Lower lobe of right lung (tissue), 2 donors: ENCODE results near the gene CBFA2T3. TPM values are rescaled to one million over a fixed set of nuclear protein-coding genes. Genes with fewer than 3 reads are reported as not detected.

Experiments
- ATAC-seq, 2 donors: fragments of 200-7000 bp; cut with Tn5 transposase; one replicate each; pipeline ENCODE4 v1.9.1; 2020 to 2022; ENCODE audit warnings: mild to moderate bottlenecking in 2 of 2, moderate library complexity in 2 of 2
- DNase-seq: peaks from one replicate; pipeline ENCODE4 v3.0.0-alpha.2; 2020
- H3K27ac ChIP-seq: fragments of 200-600 bp; one replicate; pipeline ENCODE4 v1.8.0; 2022
- H3K27me3 ChIP-seq: fragments of 200-600 bp; one replicate; pipeline ENCODE4 v1.8.0; 2022; ENCODE audit warnings: low read depth
- H3K36me3 ChIP-seq: fragments of 200-600 bp; one replicate; pipeline ENCODE4 v1.8.0; 2022; ENCODE audit warnings: mild to moderate bottlenecking
- H3K4me1 ChIP-seq: fragments of 200-600 bp; one replicate; pipeline ENCODE4 v1.8.0; 2022
- H3K4me3 ChIP-seq: fragments of 200-600 bp; one replicate; pipeline ENCODE4 v1.8.0; 2022; ENCODE audit warnings: mild to moderate bottlenecking
- H3K9me3 ChIP-seq: fragments of 200-600 bp; one replicate; pipeline ENCODE4 v1.8.0; 2022
- intact Hi-C: fragments of 100-400 bp; cut with DNase I; formaldehyde crosslinking; loops from one replicate; pipeline ENCODE4 v1.11.0; 2022
- long read RNA-seq: library from polyadenylated mRNA; unstranded; transcript quantifications from one replicate; pipeline ENCODE4 v2.0.0, GENCODE V29; 2021
- total RNA-seq: library from RNA; stranded (reverse); fragmentation: NEBNext Ultra II Directional; extraction: Animal tissue kit (Norgen Biotek cat#: 25700); gene quantifications from one replicate; pipeline ENCODE4 v1.2.1, GENCODE V29; 2021
- TF ChIP-seq, protein P1 (sequence below): fragments of 200-600 bp; IDR thresholded peaks from one replicate; pipeline ENCODE4 v1.8.0; 2022; ENCODE audit warnings: antibody characterized with exemption, mild to moderate bottlenecking
- donor health status: DM: no; HTN: yes; CAD: no; lungs with severe emphysema.

Gene CBFA2T3
- 14.3 TPM for total RNA-seq
- long read RNA-seq, partial matches to known transcripts: 23 of 27 reads
- long read RNA-seq, other reads (novel, unspliced or antisense): 4 of 27 reads

DNA sequence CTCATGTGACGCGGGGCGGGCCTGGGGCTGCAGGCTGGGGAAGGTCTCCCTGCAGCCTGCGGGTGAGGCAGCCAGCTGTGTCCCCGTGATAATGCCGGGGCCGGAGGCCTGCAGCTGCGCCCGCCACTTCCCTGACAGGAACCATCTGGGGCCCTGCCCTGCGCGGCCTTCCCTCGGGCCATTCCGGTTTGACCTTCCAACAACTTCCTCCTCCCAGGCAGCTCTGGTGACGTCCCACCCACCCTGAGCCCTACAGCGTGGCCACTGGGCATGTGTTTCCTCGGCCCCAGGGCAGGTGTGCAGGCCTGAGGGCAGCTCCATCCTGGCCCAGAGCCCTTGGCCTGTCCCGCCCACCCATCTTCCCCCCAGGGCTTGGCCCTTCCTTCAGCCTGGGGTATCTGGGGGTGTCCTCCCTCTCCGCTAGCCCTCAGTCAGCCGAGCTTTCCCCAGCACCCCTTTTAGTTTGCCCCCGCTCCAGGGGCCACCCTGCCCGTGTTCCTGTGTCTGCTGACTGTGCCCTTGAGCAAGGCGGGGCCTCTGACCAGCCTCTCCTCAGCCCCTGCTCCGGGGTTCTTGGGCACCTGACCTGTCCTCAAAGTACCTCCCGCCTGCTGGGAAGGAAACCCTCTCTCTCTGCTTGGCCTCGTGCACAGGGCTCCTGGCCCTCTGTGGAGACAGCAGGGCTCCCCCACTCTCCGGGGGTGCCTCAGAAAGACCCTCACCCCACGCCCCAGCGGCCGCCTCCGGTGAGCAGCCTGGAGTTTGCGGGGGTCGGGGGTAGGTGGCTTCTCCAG is at the start of gene CBFA2T3:
Gene CBFA2T3 (minus strand): TSS at position 190 of the 794 bp plus-strand sequence. CDS start 400 bp downstream, outside the sequence.
- Histone ChIP-seq H3K9me3 (no peaks in the 10 kb centered on the region), H3K36me3 (no peaks in the 10 kb centered on the region), H3K4me1 (peaks cover 33% of the 10 kb centered on the region), H3K27ac (peak within 1 kb of the TSS; percentile 56), H3K27me3 (peaks cover 26% of the 10 kb centered on the region), H3K4me3 (peak within 1 kb of the TSS; percentile 45)
- intact Hi-C loops: no loop called here
- DNase-seq (peak; percentile 87), ATAC-seq (peak; percentile 76 to 83)
- TF ChIP-seq, protein P1, sequence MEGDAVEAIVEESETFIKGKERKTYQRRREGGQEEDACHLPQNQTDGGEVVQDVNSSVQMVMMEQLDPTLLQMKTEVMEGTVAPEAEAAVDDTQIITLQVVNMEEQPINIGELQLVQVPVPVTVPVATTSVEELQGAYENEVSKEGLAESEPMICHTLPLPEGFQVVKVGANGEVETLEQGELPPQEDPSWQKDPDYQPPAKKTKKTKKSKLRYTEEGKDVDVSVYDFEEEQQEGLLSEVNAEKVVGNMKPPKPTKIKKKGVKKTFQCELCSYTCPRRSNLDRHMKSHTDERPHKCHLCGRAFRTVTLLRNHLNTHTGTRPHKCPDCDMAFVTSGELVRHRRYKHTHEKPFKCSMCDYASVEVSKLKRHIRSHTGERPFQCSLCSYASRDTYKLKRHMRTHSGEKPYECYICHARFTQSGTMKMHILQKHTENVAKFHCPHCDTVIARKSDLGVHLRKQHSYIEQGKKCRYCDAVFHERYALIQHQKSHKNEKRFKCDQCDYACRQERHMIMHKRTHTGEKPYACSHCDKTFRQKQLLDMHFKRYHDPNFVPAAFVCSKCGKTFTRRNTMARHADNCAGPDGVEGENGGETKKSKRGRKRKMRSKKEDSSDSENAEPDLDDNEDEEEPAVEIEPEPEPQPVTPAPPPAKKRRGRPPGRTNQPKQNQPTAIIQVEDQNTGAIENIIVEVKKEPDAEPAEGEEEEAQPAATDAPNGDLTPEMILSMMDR: no peak

DNA sequence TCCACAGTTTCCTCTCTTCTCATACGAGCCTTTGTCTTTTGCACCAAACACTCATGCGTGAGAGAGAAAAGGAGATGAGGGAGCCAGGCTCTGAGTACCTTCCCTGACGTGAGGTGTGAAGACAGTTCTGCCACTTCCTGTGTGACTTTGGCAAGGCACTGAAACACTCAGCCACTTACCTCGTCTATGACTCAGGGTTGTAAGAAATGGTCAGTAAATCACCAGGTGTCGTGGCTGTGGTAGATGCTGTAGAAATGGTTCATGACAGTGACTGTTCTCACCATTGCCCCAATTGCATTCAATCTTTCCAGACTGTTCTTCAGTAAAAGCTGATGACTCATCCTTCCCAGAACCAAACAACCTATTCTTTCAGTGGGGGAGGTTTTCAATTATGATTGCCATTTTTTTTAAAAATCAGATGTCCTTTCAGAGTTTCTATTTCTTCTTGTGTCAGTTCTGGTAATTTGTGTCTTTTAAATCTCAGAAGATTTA is 49.2 kb upstream of the CBFA2T3 start:
- Histone ChIP-seq H3K36me3 (no peaks in the 10 kb centered on the region), H3K9me3 (no peaks in the 10 kb centered on the region), H3K4me3 (no peak overlapping the region), H3K27ac (no peak overlapping the region), H3K4me1 (no peaks in the 10 kb centered on the region), H3K27me3 (peaks cover 9% of the 10 kb centered on the region)
- ATAC-seq (no peak), DNase-seq (no peak)
- TF ChIP-seq, protein P1: no peak
- intact Hi-C loops: no loop called here

DNA sequence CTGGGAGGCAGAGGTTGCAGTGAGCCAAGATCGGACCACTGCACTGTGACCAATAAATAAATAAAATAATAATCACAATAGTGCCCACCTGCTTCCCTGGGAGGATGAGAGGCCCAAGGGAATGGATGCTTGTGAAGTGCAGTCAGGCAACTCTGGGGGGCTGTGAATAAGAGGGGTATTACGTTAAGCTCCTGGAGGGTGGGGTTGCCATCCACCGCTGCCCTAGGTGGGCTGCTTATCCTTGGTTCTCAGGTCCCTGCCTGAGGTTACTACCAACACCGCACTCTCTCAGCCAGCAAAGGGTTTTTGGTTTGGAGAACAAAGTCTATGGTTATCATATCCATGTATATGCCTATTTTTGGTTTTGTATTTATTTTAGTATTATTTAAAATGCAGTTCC is 48.6 kb upstream of the CBFA2T3 start:
- H3K9me3 ChIP-seq: no peaks in the 10 kb centered on the region
- no peaks in the 10 kb centered on the region for H3K36me3 ChIP-seq
- no peak for DNase-seq
- H3K4me1 ChIP-seq: no peaks in the 10 kb centered on the region
- no peak overlapping the region for H3K27ac ChIP-seq
- intact Hi-C loops: no loop called here
- TF ChIP-seq, protein P1: no peak
- no peak for ATAC-seq
- H3K27me3 ChIP-seq: peaks cover 9% of the 10 kb centered on the region
- H3K4me3 ChIP-seq: no peak overlapping the region

DNA sequence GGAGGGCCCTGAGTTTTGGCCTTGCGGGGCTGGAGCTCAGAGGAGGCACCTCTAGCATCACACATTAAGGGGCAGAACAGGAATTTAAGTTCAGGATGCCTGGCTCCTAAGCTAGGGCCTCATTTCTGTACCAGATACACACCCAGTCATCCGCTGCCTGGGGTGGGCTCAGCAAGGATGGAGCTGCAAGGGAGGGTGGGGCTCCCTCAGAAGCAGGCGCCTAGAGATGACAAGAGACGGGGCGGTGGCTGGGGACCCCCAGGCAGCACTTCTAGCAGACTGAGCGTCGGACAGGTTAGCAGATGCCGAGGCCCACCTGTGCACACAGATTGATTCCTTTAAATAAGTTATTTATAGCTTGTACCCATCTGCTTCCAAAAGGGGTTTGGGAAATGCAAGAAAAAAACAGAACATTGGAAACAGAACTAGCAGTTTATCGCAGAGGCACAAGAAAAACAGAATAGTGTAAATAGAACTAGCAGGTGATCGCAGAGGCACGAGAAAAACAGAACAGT is 47.6 kb upstream of the CBFA2T3 start:
- TF ChIP-seq, protein P1: no peak
- H3K27me3 ChIP-seq: peaks cover 12% of the 10 kb centered on the region
- ATAC-seq (no peak), DNase-seq (no peak)
- intact Hi-C loops: no loop called here
- no peaks in the 10 kb centered on the region for H3K4me1 ChIP-seq
- H3K36me3 ChIP-seq: no peaks in the 10 kb centered on the region
- no peak overlapping the region for H3K27ac ChIP-seq
- no peaks in the 10 kb centered on the region for H3K9me3 ChIP-seq
- no peak overlapping the region for H3K4me3 ChIP-seq

DNA sequence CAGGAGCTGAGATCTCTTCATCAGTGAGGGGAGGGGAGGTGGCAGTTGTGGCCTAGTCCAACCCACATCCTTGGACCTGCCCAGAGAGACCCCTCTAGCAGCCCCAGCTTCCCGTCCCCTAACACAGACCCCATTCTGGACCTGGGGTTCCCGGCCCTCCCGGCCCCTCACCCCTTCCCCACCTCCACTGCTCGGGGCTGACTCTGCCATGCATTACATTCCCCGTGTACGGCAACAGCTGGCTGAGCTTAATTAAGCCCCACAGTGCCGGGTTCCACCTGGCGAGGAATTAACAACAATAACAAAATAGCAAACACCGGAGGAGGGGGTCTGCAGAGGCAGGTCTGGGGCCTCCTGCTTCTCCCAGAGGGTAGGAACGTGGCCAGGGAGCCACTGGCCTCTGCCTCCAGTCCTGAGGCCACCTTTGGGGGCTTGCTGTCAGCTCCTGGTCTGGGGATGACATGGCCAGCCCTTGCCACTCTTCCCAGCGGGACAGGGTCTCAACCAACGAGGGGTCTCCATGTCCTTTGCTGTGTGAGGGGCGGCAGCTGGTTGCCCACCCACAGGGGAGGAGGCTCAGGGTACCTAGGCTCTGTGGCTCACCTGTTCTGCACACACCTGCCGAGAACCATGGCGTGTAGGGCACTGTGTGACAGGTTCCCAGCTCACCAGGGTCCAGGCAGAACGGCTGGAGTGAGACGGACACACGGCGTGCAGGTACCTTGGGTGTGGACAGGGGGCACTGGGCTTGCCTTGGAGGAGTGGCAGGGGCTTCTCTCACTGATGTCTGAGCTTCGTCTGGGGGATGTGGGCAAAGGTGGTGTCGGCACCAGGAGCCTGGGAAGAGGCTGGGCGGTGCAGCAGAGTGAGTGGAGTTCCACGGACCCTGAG is 46.9 kb upstream of the CBFA2T3 start:
- no peak overlapping the region for H3K27ac ChIP-seq
- TF ChIP-seq, protein P1: no peak
- ATAC-seq (peak in 1 of 2 donors; percentile 19), DNase-seq (no peak)
- H3K36me3 ChIP-seq: no peaks in the 10 kb centered on the region
- H3K4me1 ChIP-seq: no peaks in the 10 kb centered on the region
- intact Hi-C loops: no loop called here
- H3K27me3 ChIP-seq: peaks cover 16% of the 10 kb centered on the region
- no peak overlapping the region for H3K4me3 ChIP-seq
- no peaks in the 10 kb centered on the region for H3K9me3 ChIP-seq
